Stimulated activated CD4-positive, alpha-beta T cell treated with anti-CD3 and anti-CD28 coated beads, Interleukin-1b, Interleukin-23, amount 100 ng/mL, for 4 hours (primary cell): ENCODE measurements around the gene RNF212B.
A peak's percentile ranks its signal among the peaks of the same experiment; 100 is the strongest.
"Not testable (repeated sequence)": the region's sequence is repeated elsewhere in the genome, so short reads cannot be mapped to it uniquely, and the experiment has no call there.

Experiments
- DNase-seq, 2 donors: peaks; one replicate each; pipeline ENCODE4 v3.0.0-alpha.2; 2020; ENCODE audit warnings: low read depth in 2 of 2

Gene RNF212B

GRCh38 chr14:23242076-23242475, 4.3 kb downstream of the RNF212B start:
- no peak for DNase-seq

GRCh38 chr14:23243066-23243465, 5.3 kb downstream of the RNF212B start:
- no peak for DNase-seq

DNA sequence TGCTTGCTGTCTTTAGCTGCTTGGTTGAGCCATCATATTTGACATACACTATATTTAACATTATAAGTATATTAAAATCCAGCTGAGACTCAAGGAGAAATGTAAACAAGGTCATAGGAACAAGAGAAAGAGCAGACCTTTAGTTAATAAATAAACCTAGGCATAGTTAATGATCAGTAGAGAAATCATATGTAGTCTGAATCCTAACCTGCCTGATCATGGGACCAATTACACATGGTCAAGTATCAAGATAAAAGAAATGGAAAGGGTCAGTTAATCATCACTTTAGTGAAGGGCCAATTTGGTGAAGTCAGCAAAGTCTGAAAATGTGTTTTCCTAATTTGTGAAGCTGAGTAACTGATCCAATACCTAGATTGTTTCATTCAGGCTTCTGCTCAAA, 7.5 kb downstream of the RNF212B start:
- DNase-seq = no peak

- DNase-seq = no peak
Measured at GRCh38 chr14:23248601-23249000, 10.9 kb downstream of the RNF212B start.

DNA sequence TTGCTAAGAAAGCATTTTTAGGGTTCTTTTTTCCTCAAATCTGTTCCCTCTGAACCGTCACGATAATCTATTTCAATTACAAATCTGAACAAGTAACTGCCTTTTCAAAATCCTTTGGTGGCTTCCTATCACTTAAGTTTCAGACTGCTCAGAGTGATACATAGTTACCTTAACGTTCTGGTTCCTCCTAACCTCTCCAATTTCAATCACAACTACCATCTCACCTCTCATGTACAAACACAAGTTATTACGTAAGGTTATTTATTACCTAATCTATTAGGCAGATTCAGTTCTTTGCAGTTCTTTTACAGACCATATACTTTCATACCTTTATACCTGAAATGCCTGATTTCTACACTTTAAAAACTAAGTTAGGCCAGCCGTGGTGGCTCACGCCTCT, 12.1 kb downstream of the RNF212B start:
- no peak for DNase-seq

DNA sequence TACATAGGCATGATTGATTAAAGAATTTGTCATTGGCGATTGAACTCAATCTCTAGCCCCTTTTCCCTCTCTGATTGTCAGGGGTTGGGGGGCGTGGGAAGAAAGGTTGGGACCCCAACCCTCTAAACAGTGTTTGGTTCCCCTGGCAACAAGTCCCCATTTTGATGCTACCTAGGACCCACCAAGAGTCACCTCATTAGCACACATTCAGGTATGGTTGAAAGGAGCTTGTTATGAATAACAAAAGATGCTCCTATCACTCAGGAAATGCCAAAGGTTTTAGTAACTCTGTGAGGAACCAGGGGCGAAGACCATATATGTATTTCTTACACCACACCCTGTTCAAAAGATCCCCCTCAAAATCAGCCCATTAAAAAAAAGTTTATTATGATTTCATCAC, 14.3 kb downstream of the RNF212B start:
- no peak for DNase-seq

DNA sequence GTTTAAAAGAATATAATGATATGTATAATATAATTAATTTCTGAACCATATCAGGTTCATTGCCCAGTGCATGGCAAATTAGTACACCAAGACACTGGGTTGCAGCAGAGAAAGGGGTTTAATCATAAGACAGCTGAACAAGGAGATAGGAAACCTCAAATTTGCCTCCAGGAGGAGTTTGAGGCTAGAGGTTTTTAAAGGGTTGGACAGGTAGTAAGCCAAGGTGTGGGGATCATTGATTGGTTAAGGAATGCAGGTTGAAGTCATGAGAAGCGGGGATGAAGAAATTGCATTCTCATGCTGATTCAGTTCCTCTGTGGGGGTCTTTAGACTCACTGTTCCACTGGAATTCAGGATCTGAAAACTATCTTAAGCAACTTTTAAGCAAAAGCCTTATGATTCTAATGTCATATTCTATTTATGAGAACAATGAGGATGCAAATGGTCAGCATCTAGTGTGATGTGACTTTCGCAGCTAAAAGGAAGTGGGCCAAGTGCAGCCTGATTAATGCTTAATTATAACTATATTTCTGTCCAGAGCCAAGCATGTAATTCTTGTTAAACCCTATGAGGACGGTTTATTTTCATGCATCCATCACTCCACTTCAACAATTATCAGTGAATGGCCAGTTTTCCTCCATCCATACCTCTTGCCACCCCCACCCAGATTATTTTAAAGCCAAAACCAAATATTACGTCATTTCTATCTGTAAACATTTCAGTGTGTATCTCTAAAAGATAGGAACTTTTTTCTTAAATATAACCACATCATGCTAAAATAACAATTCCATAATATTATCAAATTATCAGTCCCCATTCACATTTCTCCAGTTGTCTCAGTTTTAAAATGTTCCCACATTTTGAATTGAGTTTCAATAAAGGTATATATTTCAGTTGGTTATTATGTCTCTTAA, 14.9 kb downstream of the RNF212B start:
- DNase-seq = no peak

DNA sequence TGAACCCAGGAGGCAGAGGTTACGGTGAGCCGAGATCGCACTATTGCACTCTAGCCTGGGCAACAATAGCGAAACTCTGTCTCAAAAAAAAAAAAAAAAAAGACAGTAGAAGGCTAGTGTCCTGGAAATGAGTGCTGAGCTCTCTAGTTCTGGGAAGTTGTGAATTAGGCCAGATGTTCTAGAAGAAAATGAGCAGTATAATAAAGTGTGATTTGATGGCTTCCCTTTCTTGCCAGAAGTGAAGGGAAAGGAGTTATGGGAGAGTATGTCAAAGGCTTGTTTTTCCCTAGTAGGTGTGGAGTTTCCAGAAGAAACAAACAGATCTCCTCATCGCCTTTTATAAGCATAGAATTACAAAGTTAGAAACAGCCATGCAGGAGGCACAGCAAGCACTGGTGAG, 20.5 kb downstream of the RNF212B start:
- no peak for DNase-seq

DNA sequence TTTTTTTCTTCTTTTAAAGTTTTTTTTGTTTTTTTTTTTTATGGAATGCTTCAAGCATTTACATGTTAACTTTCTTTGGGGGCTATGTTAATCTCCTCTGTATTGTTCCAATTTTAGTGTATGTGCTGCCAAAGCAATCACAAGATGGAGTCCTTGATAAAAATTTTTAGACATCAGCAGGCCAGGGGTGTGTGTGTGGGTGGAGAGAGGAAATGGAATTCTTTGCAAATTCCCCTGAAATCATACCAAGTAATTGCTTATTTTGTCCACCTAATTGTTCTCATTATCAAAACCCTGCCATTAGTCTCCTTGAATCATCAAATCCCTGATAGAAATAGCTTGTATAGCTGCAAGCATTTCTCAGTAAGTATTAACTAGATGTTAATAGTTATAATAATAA, 21.7 kb downstream of the RNF212B start:
- DNase-seq = no peak

GRCh38 chr14:23260849-23261248, 23.1 kb downstream of the RNF212B start:
- not testable (repeated sequence) for DNase-seq

DNA sequence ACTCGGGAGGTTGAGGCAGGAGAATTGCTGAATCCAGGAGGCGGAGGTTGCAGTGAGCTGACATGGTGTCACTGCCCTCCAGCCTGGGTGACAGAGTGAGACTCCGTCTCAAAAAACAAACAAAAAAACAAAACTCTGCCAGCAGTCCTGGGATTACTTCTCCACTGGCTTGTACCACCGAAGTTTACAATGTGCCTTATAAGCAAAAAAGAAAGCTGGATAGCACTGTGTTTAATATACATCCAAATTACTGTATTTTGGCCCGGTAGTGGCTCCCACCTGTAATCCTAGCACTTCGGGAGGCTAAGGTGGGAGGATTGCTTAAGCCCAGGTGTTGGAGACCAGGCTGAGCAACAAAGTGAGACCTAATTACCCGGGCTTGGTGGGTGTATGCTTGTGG, 31.5 kb downstream of the RNF212B start:
- DNase-seq = no peak

DNA sequence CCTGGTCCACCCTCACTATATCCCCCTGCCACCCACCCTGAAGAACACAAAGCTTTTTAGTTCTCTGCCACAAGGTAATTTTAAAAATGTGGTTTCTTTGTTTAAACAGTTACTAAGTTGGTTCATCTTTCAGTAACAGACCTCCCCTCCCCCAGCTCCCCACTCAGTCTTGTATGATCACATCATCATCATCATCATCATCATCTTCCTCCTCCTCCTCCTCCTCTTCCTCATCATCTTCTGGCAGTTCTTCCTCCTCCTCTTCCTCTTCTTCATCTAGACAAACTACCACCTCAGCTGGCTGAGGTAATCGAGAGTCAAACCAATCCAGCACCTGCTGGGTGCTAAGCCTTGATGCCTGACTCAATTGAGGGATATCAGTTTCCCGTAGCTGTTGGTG, 37.7 kb downstream of the RNF212B start:
- no peak for DNase-seq

DNA sequence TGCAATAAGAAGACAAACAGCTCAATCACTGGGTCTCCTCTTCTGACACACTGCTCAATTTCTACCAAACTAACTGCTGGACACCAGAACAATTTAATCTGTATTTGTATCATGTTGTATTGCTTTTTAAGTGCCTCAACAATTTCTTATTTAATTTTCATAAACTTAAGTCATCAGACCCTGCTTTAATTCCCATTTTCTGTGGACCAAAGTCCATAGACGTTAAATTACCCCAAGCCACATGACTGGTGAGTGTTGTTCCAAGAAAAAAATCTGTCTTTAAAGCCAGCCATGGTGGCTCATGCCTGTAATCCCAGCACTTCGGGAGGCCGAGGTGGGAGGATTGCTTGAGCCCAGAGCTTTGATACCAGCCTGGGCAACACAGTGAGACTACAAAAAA, 39.5 kb downstream of the RNF212B start:
- DNase-seq = no peak

- DNase-seq = not testable (repeated sequence)
Measured at GRCh38 chr14:23277928-23278327, 40.2 kb downstream of the RNF212B start.

DNA sequence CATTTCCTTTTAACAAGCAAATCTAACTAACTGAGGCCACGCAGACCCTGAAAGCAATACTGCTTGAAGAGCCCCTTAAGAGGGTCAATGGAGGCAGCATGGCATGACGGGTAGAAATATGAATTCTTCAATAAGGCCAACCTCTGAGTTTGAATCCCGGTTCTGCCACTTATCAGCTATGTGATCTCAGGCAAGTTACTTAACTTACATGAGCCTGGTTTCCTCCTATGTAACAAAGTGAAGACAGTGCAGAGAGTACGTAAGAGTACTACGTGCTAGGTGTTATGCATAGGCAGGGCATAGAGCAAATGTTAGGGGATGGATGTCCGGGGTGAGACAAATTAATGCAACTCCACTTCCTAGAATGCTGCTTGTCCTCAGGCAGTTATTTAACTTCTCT, 43.5 kb downstream of the RNF212B start:
- no peak for DNase-seq

- no peak for DNase-seq
Measured at GRCh38 chr14:23284654-23285529, 47.2 kb downstream of the RNF212B start.

GRCh38 chr14:23285530-23286019, 47.8 kb downstream of the RNF212B start:
- DNase-seq = peak in 1 of 2 donors; percentile 15

GRCh38 chr14:23286020-23286901, 48.5 kb downstream of the RNF212B start, which contains the start of gene HOMEZ:
Gene HOMEZ (minus strand): TSS chr14:23286132. CDS start chr14:23285952, 180 bp downstream.
- peak; percentile 93 to 98 for DNase-seq

- no peak for DNase-seq
Measured at GRCh38 chr14:23286902-23287479, 49.3 kb downstream of the RNF212B start.

DNA sequence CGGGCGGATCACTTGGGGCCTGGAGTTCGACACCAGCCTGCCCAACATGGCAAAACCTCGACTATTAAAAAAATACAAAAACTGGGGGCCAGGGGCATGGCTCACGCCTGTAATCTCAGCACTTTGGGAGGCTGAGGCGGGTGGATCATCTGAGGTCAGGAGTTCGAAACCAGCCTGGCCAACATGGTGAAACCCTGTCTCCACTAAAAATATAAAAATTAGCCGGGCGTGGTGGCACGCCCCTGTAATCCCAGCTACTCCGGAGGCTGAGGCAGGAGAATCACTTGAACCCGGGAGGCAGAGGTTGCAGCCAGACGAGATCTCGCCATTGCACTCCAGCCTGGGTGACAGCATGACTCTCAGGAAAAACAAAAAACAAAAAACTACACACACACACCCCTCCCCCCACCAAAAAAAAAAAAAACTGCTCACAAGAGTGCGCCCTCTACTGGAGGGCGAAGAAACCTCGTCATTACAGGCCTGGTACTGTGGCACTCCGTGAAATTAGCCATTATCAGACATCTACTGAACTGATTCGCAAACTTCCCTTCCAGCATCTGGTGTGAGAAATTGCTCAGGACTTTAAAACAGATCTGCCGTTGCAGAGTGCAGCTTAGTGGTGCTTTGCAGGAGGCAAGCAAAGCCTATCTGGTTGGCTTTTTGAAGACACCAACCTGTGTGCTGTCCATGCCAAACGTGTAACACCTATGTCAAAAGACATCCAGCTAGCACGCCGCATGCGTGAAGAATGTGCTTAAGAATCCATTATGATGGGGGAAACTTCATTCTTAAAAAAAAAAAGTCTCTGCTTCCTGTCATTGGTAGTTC, 57.2 kb downstream of the RNF212B start:
- peak; percentile 31 to 32 for DNase-seq
